Measurements from ENCODE around the gene AATF.

DNA sequence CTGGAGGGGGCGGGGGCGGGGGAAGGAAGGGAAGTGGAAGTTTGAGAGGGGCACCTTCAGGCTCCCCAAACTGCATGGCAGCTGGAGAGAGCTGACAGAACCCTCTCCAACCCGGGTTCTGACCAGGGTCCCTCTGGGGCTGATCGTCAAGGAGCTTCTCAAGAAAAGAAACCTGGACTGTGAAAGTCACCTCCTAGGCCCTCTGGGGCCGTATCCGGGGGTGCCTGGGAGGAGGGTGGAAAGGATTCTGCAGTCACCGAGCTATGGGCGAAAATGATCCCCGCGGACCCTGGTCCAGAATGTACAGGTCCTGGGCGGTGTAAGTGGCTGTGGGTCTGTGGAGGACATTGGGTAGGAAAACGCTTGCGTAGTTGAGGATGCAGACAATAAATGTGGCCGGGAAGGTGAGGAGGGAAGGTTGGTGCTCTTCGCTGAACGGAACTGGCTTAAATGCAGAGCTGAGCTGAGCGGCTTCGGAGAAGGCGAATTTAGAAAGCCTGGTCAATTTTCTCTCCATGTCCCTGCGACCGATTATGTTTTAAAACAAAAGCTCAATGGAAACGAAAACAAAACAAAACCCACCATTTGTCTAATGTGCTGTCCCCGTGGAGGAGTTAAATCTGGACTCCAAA is 15.1 kb upstream of the AATF start:
- no peak for TF ChIP-seq ZNF671 (CRISPR knock-in tag; IDR thresholded peaks at IDR 0.05)
- TF ChIP-seq, protein P1, sequence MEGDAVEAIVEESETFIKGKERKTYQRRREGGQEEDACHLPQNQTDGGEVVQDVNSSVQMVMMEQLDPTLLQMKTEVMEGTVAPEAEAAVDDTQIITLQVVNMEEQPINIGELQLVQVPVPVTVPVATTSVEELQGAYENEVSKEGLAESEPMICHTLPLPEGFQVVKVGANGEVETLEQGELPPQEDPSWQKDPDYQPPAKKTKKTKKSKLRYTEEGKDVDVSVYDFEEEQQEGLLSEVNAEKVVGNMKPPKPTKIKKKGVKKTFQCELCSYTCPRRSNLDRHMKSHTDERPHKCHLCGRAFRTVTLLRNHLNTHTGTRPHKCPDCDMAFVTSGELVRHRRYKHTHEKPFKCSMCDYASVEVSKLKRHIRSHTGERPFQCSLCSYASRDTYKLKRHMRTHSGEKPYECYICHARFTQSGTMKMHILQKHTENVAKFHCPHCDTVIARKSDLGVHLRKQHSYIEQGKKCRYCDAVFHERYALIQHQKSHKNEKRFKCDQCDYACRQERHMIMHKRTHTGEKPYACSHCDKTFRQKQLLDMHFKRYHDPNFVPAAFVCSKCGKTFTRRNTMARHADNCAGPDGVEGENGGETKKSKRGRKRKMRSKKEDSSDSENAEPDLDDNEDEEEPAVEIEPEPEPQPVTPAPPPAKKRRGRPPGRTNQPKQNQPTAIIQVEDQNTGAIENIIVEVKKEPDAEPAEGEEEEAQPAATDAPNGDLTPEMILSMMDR (IDR thresholded peaks at IDR 0.05), result no peak
- TF ChIP-seq, protein P2, sequence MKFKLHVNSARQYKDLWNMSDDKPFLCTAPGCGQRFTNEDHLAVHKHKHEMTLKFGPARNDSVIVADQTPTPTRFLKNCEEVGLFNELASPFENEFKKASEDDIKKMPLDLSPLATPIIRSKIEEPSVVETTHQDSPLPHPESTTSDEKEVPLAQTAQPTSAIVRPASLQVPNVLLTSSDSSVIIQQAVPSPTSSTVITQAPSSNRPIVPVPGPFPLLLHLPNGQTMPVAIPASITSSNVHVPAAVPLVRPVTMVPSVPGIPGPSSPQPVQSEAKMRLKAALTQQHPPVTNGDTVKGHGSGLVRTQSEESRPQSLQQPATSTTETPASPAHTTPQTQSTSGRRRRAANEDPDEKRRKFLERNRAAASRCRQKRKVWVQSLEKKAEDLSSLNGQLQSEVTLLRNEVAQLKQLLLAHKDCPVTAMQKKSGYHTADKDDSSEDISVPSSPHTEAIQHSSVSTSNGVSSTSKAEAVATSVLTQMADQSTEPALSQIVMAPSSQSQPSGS (CRISPR knock-in tag; IDR thresholded peaks at IDR 0.05; ENCODE audit: borderline replicate concordance, low read depth), result no peak
- no peak for TF ChIP-seq ESRRA (CRISPR knock-in tag; IDR thresholded peaks at IDR 0.05; ENCODE audit: borderline replicate concordance)
- TF ChIP-seq ZNF317 (CRISPR knock-in tag; IDR thresholded peaks at IDR 0.05; ENCODE audit: borderline replicate concordance, low read depth), result no peak
- TF ChIP-seq NR2C2 (CRISPR knock-in tag; IDR thresholded peaks at IDR 0.05), result no peak
- TF ChIP-seq ZBTB21 (CRISPR knock-in tag; IDR thresholded peaks at IDR 0.05; ENCODE audit: borderline replicate concordance), result no peak
- no peak for TF ChIP-seq TP53 (CRISPR knock-in tag; IDR thresholded peaks at IDR 0.05)
- TF ChIP-seq, protein P3, sequence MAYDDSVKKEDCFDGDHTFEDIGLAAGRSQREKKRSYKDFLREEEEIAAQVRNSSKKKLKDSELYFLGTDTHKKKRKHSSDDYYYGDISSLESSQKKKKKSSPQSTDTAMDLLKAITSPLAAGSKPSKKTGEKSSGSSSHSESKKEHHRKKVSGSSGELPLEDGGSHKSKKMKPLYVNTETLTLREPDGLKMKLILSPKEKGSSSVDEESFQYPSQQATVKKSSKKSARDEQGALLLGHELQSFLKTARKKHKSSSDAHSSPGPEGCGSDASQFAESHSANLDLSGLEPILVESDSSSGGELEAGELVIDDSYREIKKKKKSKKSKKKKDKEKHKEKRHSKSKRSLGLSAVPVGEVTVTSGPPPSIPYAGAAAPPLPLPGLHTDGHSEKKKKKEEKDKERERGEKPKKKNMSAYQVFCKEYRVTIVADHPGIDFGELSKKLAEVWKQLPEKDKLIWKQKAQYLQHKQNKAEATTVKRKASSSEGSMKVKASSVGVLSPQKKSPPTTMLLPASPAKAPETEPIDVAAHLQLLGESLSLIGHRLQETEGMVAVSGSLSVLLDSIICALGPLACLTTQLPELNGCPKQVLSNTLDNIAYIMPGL (CRISPR knock-in tag; IDR thresholded peaks at IDR 0.05), result no peak

All from WTC11 (cell line).